Esophagus muscularis mucosa (tissue), 3 donors: ENCODE measurements around the gene SCUBE2.

Experiments used
- CTCF ChIP-seq, 3 experiments: fragments of 200-600 bp in 2 of 3; fragments of 450-650 bp in 1 of 3; sonication (generic) in 2 of 3; IDR thresholded peaks; one replicate each; pipeline ENCODE4 v1.5.1; 2017 to 2019; ENCODE audit warnings: antibody characterized with exemption in 3 of 3, mild to moderate bottlenecking in 2 of 3, moderate library complexity in 1 of 3
- POLR2A ChIP-seq: fragments of 450-650 bp; IDR thresholded peaks from one replicate; pipeline ENCODE4 v1.6.1; 2017; ENCODE audit warnings: antibody characterized with exemption, moderate library complexity, mild to moderate bottlenecking, low read depth
- POLR2AphosphoS5 ChIP-seq, 2 donors: sonication (generic); formaldehyde crosslinking; IDR thresholded peaks; one replicate each; pipeline ENCODE4 v1.6.1; 2017; ENCODE audit warnings: antibody characterized with exemption in 2 of 2

DNA sequence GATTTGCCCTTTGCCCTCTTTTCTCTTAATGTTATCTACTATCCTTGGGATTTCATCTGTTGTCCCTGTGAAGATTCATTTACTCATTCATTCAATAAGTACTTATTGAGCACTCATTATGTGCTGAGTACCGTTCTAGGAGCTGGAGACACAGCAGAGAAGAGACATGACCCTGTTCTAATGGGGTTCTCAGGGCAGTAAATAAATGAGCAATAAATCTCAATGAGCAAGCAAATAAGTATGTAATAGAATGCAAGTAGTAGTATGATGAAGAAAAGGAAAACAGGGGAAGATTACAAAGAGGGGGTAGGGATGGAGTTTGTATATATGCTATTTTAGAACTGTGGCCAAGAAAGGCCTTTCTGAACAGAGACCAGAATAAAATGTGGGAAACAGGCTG lies 53.4 kb downstream of the SCUBE2 start:
- TF ChIP-seq POLR2A (no peak), CTCF (IDR thresholded peaks at IDR 0.05) (no peak), POLR2AphosphoS5 (IDR thresholded peaks at IDR 0.05) (no peak)
